Caco-2 (cell line): ENCODE data around the gene TAF1D. TPM values are rescaled to one million over a fixed set of nuclear protein-coding genes. Genes with fewer than 3 reads are reported as not detected.

Experiments used
- BruUV-seq: library from RNA; stranded (reverse); fragments of 400-500 nt; replicated peaks from 2 replicates; lab custom pipeline; 2021; lab: Mats Ljungman, UMichigan
- CTCF ChIA-PET: fragments of 300-600 bp; sonication (Branson Sonifier 250); formaldehyde crosslinking; loops from one replicate; lab custom pipeline; 2022; ENCODE audit warnings: antibody characterized with exemption; lab: Charles Lee
- POLR2A ChIA-PET: fragments of 300-600 bp; sonication (Branson Sonifier 250); formaldehyde crosslinking; loops from one replicate; lab custom pipeline; 2022; ENCODE audit warnings: antibody characterized with exemption; lab: Charles Lee
- DNase-seq, 2 experiments: peaks; one replicate each; pipeline versions ENCODE4 v3.0.0 to v3.0.0-alpha.2; 2020 to 2022
- H3K27me3 ChIP-seq: replicated peaks from 2 replicates; pipeline ENCODE4 v1.6.0; 2011; ENCODE audit warnings: low read length; ENCODE audit not compliant: control insufficient read depth, insufficient read depth
- H3K36me3 ChIP-seq: 2 replicates; pipeline ENCODE4 v1.5.1; 2011; ENCODE audit warnings: low read length; ENCODE audit not compliant: control insufficient read depth, insufficient read depth
- H3K4me1 ChIP-seq: fragments of 250-450 bp; sonication (Bioruptor Pico); 2 replicates; pipeline ENCODE4 v1.5.1; 2020; ENCODE audit warnings: mild to moderate bottlenecking
- H3K4me3 ChIP-seq: 2 replicates; pipeline ENCODE4 v1.5.1; 2011; ENCODE audit warnings: low read depth, mild to moderate bottlenecking, control low read depth, low read length
- H3K9me3 ChIP-seq: fragments of 250-450 bp; sonication (Bioruptor Pico); 2 replicates; pipeline ENCODE4 v1.5.1; 2020; ENCODE audit warnings: mild to moderate bottlenecking, moderate library complexity
- H3K27ac Mint-ChIP-seq: one replicate; pipeline ENCODE4 v1.8.0; 2022; ENCODE audit warnings: mixed read lengths; ENCODE audit not compliant: unreplicated experiment
- H3K27me3 Mint-ChIP-seq: one replicate; pipeline ENCODE4 v1.8.0; 2022; ENCODE audit warnings: mixed read lengths; ENCODE audit not compliant: insufficient read depth, unreplicated experiment
- H3K36me3 Mint-ChIP-seq: one replicate; pipeline ENCODE4 v1.8.0; 2022; ENCODE audit warnings: mild to moderate bottlenecking, mixed read lengths; ENCODE audit not compliant: insufficient read depth, unreplicated experiment
- H3K4me1 Mint-ChIP-seq: one replicate; pipeline ENCODE4 v1.8.0; 2022; ENCODE audit warnings: low read depth, mixed read lengths; ENCODE audit not compliant: unreplicated experiment
- H3K4me3 Mint-ChIP-seq: one replicate; pipeline ENCODE4 v1.8.0; 2022; ENCODE audit warnings: mild to moderate bottlenecking, moderate library complexity, mixed read lengths; ENCODE audit not compliant: unreplicated experiment
- H3K9me3 Mint-ChIP-seq: one replicate; pipeline ENCODE4 v1.8.0; 2022; ENCODE audit warnings: mixed read lengths; ENCODE audit not compliant: unreplicated experiment
- intact Hi-C: fragments of 100-400 bp; cut with micrococcal nuclease; formaldehyde crosslinking; loops from one replicate; pipeline ENCODE4 v1.10.0; 2022; ENCODE audit not compliant: unreplicated experiment
- total RNA-seq: library from RNA; stranded (reverse); gene quantifications from 2 replicates; pipeline ENCODE4 v1.2.3, GENCODE V29; 2022
- TF ChIP-seq, protein P1 (sequence below), 2 experiments: fragments of 200-600 bp in 1 of 2; IDR thresholded peaks; 1 replicate in 1 of 2; 2 replicates in 1 of 2; pipeline versions ENCODE4 v1.5.1 to v1.8.0; 2011 to 2022; ENCODE audit warnings: antibody characterized with exemption in 1 of 2, control low read depth in 1 of 2, inconsistent platforms in 1 of 2, low read depth in 1 of 2, low read length in 1 of 2, mild to moderate bottlenecking in 1 of 2, moderate library complexity in 1 of 2; ENCODE audit not compliant: insufficient read depth in 1 of 2, severe bottlenecking in 1 of 2, unreplicated experiment in 1 of 2

Gene TAF1D
- total RNA-seq, 1 experiment from 2014 or later, result 354 TPM

DNA sequence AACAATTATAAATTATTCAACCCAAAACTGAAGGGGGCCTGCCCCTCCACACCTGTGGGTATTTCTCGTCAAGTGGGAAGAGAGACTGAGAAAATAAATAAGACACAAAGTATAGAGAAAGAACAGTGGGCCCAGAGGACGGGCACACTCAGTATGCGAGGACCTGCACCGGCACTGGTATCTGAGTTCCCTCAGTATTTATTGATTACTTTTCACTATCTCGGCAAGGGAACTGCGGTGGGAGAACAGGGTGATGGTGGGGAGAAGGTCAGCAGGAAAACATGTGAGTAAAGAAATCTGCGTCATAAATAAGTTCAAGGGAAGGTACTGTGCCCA lies 3.3 kb upstream of the TAF1D start:
- H3K4me1 Mint-ChIP-seq, result peaks cover 28% of the 10 kb centered on the region
- CTCF ChIA-PET, result no interaction called here
- no TSS peak for BruUV-seq
- no peaks in the 10 kb centered on the region for H3K9me3 Mint-ChIP-seq
- peaks cover 20% of the 10 kb centered on the region for H3K4me1 ChIP-seq
- no peaks in the 10 kb centered on the region for H3K27me3 Mint-ChIP-seq
- peak overlapping the region; percentile 1 for H3K27ac Mint-ChIP-seq
- TF ChIP-seq, protein P1, sequence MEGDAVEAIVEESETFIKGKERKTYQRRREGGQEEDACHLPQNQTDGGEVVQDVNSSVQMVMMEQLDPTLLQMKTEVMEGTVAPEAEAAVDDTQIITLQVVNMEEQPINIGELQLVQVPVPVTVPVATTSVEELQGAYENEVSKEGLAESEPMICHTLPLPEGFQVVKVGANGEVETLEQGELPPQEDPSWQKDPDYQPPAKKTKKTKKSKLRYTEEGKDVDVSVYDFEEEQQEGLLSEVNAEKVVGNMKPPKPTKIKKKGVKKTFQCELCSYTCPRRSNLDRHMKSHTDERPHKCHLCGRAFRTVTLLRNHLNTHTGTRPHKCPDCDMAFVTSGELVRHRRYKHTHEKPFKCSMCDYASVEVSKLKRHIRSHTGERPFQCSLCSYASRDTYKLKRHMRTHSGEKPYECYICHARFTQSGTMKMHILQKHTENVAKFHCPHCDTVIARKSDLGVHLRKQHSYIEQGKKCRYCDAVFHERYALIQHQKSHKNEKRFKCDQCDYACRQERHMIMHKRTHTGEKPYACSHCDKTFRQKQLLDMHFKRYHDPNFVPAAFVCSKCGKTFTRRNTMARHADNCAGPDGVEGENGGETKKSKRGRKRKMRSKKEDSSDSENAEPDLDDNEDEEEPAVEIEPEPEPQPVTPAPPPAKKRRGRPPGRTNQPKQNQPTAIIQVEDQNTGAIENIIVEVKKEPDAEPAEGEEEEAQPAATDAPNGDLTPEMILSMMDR (IDR thresholded peaks at IDR 0.05; ENCODE audit: insufficient read depth in 1 of 2, low read depth in 1 of 2, low read length in 1 of 2, severe bottlenecking in 1 of 2, unreplicated experiment in 1 of 2), result no peak
- intact Hi-C loops, result loop anchor here (1.0 kb wide), 3 partner anchors 22 to 40 kb away; partner anchors contain the start of gene MED17
- H3K9me3 ChIP-seq, result no peaks in the 10 kb centered on the region
- POLR2A ChIA-PET, result no interaction called here
- H3K36me3 Mint-ChIP-seq, result peaks cover 28% of the 10 kb centered on the region
- DNase-seq, result no peak
- no peaks in the 10 kb centered on the region for H3K27me3 ChIP-seq
- peaks cover 8% of the 10 kb centered on the region for H3K36me3 ChIP-seq
- peak overlapping the region; percentile 24 for H3K4me3 ChIP-seq
- H3K4me3 Mint-ChIP-seq, result peak overlapping the region; percentile 50

GRCh38 chr11:93743291-93743690 lies 2.0 kb upstream of the TAF1D start:
- intact Hi-C loops, result no loop called here
- H3K27me3 ChIP-seq, result no peaks in the 10 kb centered on the region
- no peaks in the 10 kb centered on the region for H3K9me3 ChIP-seq
- TF ChIP-seq, protein P1 (IDR thresholded peaks at IDR 0.05; ENCODE audit: insufficient read depth in 1 of 2, low read depth in 1 of 2, low read length in 1 of 2, severe bottlenecking in 1 of 2, unreplicated experiment in 1 of 2), result no peak
- H3K27me3 Mint-ChIP-seq, result no peaks in the 10 kb centered on the region
- H3K36me3 Mint-ChIP-seq, result peaks cover 41% of the 10 kb centered on the region
- peak overlapping the region; percentile 98 for H3K27ac Mint-ChIP-seq
- no TSS peak for BruUV-seq
- H3K9me3 Mint-ChIP-seq, result no peaks in the 10 kb centered on the region
- POLR2A ChIA-PET, result interaction anchor here (3.9 kb wide), 1 partner anchor 40 kb away, joined by 130 read pairs; the partner anchor contains the start of gene MED17
- CTCF ChIA-PET, result no interaction called here
- H3K4me3 Mint-ChIP-seq, result peak overlapping the region; percentile 89
- peaks cover 42% of the 10 kb centered on the region for H3K4me1 Mint-ChIP-seq
- no peak for DNase-seq
- H3K4me1 ChIP-seq, result peaks cover 33% of the 10 kb centered on the region
- no peak overlapping the region for H3K4me3 ChIP-seq
- H3K36me3 ChIP-seq, result peaks cover 11% of the 10 kb centered on the region

DNA sequence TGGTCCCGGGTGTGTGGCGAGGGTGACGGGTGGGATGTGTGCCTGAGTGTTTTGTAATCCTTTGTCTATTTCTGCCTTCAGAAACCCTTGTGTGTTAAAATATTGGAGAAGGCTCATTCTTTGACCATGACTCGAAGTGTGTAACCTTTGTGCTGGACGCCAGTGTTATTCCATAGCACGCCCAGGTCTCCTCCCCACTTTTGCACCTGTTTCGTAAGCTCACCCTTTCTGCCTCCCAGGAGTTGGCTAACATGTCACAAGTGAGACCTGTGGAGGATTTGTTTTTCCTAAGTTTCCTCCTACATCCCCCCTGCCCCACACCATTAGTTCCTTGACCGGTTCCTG lies 559 bp upstream of the TAF1D start:
- Mint-ChIP-seq H3K27me3 (no peaks in the 10 kb centered on the region), H3K36me3 (peaks cover 56% of the 10 kb centered on the region), H3K4me3 (peak overlapping the region; percentile 89), H3K4me1 (peaks cover 56% of the 10 kb centered on the region), H3K9me3 (no peaks in the 10 kb centered on the region), H3K27ac (peak overlapping the region; percentile 98)
- Histone ChIP-seq H3K4me3 (peak overlapping the region; percentile 74), H3K36me3 (peaks cover 13% of the 10 kb centered on the region), H3K9me3 (no peaks in the 10 kb centered on the region), H3K27me3 (no peaks in the 10 kb centered on the region), H3K4me1 (peaks cover 48% of the 10 kb centered on the region)
- POLR2A ChIA-PET, result interaction anchor here (0.6 to 3.9 kb wide), 19 partner anchors 9 to 1348 kb away, joined by 3 to 130 read pairs (median 4); partner anchors contain the start of genes CEP295, ENDOD1, MED17 and PANX1
- TF ChIP-seq, protein P1 (IDR thresholded peaks at IDR 0.05; ENCODE audit: insufficient read depth in 1 of 2, low read depth in 1 of 2, low read length in 1 of 2, severe bottlenecking in 1 of 2, unreplicated experiment in 1 of 2), result no peak
- CTCF ChIA-PET, result interaction anchor here (0.6 to 3.6 kb wide), 3 partner anchors 25 to 108 kb away, joined by 3 to 57 read pairs (median 3); partner anchors contain the start of genes MED17 and VSTM5
- peak; percentile 87 to 88 for DNase-seq
- intact Hi-C loops, result loop anchor here (1.0 to 2.0 kb wide), 3 partner anchors 28 to 753 kb away; partner anchors contain the start of gene MED17
- BruUV-seq, result TSS peak; percentile 81
